Melanocyte of skin (primary cell): ENCODE measurements around the gene ADM. TPM values are rescaled to one million over a fixed set of nuclear protein-coding genes. Genes with fewer than 3 reads are reported as not detected.

Source experiments
- small RNA-seq, 2 donors: library from RNA; depleted of rRNA; stranded (forward); fragments of <200 nt; gene quantifications; one replicate each; pipeline ENCODE3, GENCODE V24; 2012
- total RNA-seq, 2 donors: library from RNA; depleted of rRNA; stranded (reverse); fragments of >200 nt; gene quantifications; 2 replicates each; pipeline ENCODE4 v1.2.3, GENCODE V29; 2012

The ADM gene, protein sequence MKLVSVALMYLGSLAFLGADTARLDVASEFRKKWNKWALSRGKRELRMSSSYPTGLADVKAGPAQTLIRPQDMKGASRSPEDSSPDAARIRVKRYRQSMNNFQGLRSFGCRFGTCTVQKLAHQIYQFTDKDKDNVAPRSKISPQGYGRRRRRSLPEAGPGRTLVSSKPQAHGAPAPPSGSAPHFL
- total RNA-seq: 10 to 100 TPM in 1 of 2 donors, 1 to 10 TPM in 1; 10.0 to 21.3 TPM

DNA sequence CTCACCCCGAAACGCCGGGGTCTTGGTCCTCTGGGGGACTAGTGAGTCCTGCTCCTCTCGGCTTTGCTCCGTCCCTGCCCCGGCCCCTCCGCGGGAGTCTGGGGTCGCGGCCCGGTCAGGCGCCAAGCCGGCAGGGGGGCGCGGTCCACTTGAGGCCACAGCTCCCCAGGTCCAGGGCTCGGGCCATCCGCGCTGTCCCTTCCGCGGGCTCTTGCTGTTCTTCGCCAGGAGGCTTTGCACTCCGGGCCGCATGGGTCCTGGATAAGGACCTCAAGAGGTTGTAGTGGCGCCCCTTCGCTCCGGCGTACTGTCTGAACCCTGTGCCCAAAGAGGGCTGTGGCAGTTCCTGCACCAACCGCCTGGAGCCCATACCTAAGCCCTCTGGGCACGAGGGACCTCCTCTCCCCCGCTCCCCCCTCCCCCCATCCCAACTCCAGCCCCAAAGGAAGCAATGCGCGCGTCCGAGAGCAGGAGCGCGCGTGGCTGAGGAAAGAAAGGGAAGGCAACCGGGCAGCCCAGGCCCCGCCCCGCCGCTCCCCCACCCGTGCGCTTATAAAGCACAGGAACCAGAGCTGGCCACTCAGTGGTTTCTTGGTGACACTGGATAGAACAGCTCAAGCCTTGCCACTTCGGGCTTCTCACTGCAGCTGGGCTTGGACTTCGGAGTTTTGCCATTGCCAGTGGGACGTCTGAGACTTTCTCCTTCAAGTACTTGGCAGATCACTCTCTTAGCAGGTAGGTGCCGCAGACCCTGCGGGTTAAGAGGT, at the start of gene ADM:
Gene ADM (plus strand): TSS at position 579 of the 767 bp plus-strand sequence. CDS start 628 bp downstream, outside the sequence.

DNA sequence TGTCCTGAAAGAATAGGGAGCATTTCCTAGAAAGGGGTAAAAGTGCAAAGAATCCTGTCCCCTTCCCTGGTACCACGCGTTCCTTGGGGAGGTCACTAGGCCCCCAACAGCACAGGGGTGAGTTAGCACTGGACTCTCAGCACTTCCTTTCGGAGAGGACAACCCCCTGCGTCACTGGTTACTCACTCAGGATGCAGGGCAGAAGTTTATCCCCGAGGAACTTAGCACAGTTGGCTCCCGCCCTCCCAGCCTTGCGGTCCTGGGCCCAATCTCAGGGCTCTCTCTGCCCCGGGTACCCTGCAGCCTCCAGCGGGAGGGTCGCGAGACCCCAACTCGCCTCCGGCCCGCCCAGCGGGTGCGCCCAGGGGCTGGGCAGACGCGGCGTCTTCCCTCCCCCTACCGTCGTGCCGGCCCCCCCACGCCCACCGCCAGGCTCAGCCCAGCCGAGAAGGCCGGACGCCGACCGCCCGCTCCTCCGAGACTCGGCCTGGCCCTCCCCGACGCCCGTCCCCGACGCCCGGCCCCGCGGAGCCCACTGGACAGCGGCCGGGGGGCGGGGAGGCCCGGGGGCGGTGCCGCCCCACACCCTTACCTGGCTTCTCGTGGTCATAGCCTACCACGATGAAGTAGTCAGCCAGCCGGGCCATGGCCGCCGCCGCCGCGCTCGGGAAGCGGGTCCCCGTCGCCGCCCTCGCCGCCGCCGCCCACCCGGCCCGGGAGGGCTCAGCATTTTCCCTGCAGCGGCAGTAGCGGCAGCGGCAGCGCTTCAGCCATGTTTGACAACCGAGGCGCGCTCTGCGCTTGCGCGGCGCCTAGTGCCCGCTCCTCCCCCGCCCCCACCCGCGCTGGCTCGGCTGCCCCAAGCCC, 11.2 kb upstream of the ADM start, which contains the start of gene SBF2:
Gene SBF2 (minus strand): TSS at position 797 of the 867 bp plus-strand sequence. CDS start 150 bp downstream, at position 647.

Small RNA genes within 50 kb of the gene (small RNA-seq; reads per million reads assigned to genes)
- gene AC080023.2: 0 reads per million in 2 donors

Other genes with a start within 250 kb of the ADM start
- gene SBF2, start 10.9 kb upstream of the ADM start, total RNA-seq: 10 to 100 TPM; 24.0 to 26.2 TPM
- 1 to 10 TPM in 1 of 2 donors, under 1 TPM in 1; 0.33 to 2.1 TPM for gene AMPD3, start 150.2 kb downstream of the ADM start, total RNA-seq
- gene RNF141, start 236.1 kb downstream of the ADM start, total RNA-seq: 10 to 100 TPM; 17.6 to 24.4 TPM